ENCODE data around the gene SLC25A12.

GRCh38 chr2:171939058-171939742, 45.2 kb upstream of the SLC25A12 start:
- TF ChIP-seq, protein P1, sequence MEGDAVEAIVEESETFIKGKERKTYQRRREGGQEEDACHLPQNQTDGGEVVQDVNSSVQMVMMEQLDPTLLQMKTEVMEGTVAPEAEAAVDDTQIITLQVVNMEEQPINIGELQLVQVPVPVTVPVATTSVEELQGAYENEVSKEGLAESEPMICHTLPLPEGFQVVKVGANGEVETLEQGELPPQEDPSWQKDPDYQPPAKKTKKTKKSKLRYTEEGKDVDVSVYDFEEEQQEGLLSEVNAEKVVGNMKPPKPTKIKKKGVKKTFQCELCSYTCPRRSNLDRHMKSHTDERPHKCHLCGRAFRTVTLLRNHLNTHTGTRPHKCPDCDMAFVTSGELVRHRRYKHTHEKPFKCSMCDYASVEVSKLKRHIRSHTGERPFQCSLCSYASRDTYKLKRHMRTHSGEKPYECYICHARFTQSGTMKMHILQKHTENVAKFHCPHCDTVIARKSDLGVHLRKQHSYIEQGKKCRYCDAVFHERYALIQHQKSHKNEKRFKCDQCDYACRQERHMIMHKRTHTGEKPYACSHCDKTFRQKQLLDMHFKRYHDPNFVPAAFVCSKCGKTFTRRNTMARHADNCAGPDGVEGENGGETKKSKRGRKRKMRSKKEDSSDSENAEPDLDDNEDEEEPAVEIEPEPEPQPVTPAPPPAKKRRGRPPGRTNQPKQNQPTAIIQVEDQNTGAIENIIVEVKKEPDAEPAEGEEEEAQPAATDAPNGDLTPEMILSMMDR (IDR thresholded peaks at IDR 0.05): no peak
- no peak for TF ChIP-seq POLR2A (IDR thresholded peaks at IDR 0.05)

All from adrenal gland (tissue), 5 donors.